Smooth muscle cell (in vitro differentiated cells): ENCODE results near the gene AZU1. TPM values are rescaled to one million over a fixed set of nuclear protein-coding genes. Genes with fewer than 3 reads are reported as not detected.

Experiments
- DNase-seq: peaks from one replicate; lab custom pipeline; 2025; ENCODE audit not compliant: unreplicated experiment; lab: John Stamatoyannopoulos, UW
- H2AFZ ChIP-seq: fragments of 200-600 bp; sonication (generic); 2 replicates; pipeline ENCODE4 v1.6.0; 2016; ENCODE audit warnings: antibody characterized with exemption, low read depth, mild to moderate bottlenecking
- H3F3A ChIP-seq: fragments of 200-600 bp; sonication (generic); 2 replicates; pipeline ENCODE4 v1.6.0; 2017; ENCODE audit warnings: antibody characterized with exemption, low read depth
- H3K27ac ChIP-seq: fragments of 200-600 bp; sonication (generic); 2 replicates; pipeline ENCODE4 v1.5.1; 2016; ENCODE audit warnings: low read depth, mild to moderate bottlenecking
- H3K27me3 ChIP-seq: fragments of 200-600 bp; sonication (generic); 2 replicates; pipeline ENCODE4 v1.6.1; 2016; ENCODE audit warnings: low read depth, mild to moderate bottlenecking
- H3K36me3 ChIP-seq: fragments of 200-600 bp; sonication (generic); 2 replicates; pipeline ENCODE4 v1.5.1; 2016; ENCODE audit warnings: low read depth
- H3K4me1 ChIP-seq: fragments of 200-600 bp; sonication (generic); 2 replicates; pipeline ENCODE4 v1.5.1; 2016; ENCODE audit warnings: low read depth
- H3K4me2 ChIP-seq: fragments of 200-600 bp; sonication (generic); 2 replicates; pipeline ENCODE4 v1.6.0; 2016; ENCODE audit warnings: mild to moderate bottlenecking
- H3K4me3 ChIP-seq: fragments of 200-600 bp; sonication (generic); 2 replicates; pipeline ENCODE4 v1.5.1; 2016; ENCODE audit warnings: mild to moderate bottlenecking
- H3K79me2 ChIP-seq: fragments of 200-600 bp; sonication (generic); 2 replicates; pipeline ENCODE4 v1.6.0; 2016; ENCODE audit warnings: low read depth, mild to moderate bottlenecking
- H3K9ac ChIP-seq: fragments of 200-600 bp; sonication (generic); 2 replicates; pipeline ENCODE4 v1.6.0; 2016; ENCODE audit warnings: low read depth
- H3K9me3 ChIP-seq: fragments of 200-600 bp; sonication (generic); replicated peaks from 2 replicates; pipeline ENCODE4 v1.5.1; 2016; ENCODE audit warnings: low read depth
- H4K20me1 ChIP-seq: fragments of 200-600 bp; sonication (generic); 2 replicates; pipeline ENCODE4 v1.6.0; 2016; ENCODE audit warnings: low read depth
- CTCF ChIP-seq: fragments of 200-600 bp; sonication (generic); IDR thresholded peaks from 2 replicates; pipeline ENCODE4 v1.5.1; 2017; ENCODE audit warnings: borderline replicate concordance, mild to moderate bottlenecking, antibody characterized with exemption; ENCODE audit not compliant: insufficient read depth, poor library complexity, severe bottlenecking
- WGBS: methylation state at CpG from one replicate; pipeline ENCODE4 v1.1.7; 2016; ENCODE audit warnings: low lambda C conversion rate; 5-methylcytosine and 5-hydroxymethylcytosine counted together
- polyA plus RNA-seq: library from polyadenylated mRNA; unstranded; fragments of >200 nt; fragmentation: Nextera tagmentation; extraction: Ambion mirVana; gene quantifications from 2 replicates; pipeline ENCODE4 v1.2.1, GENCODE V29; 2016
- total RNA-seq: library from RNA; depleted of rRNA; stranded (reverse); fragments of >200 nt; gene quantifications from 2 replicates; pipeline ENCODE4 v1.2.3, GENCODE V29; 2014

Gene AZU1
- total and polyA plus RNA-seq, 2 experiments from 2014 or later: 0.32 to 8.0 TPM

- H2AFZ ChIP-seq: no peak overlapping the region
- H3K79me2 ChIP-seq: peaks cover 24% of the 10 kb centered on the region
- WGBS: 99% methylated on average over 58 of the region's 72 CpGs
- peaks cover 24% of the 10 kb centered on the region for H3F3A ChIP-seq
- H3K4me2 ChIP-seq: no peak overlapping the region
- no peaks in the 10 kb centered on the region for H3K27me3 ChIP-seq
- peaks cover 53% of the 10 kb centered on the region for H4K20me1 ChIP-seq
- H3K9me3 ChIP-seq: no peaks in the 10 kb centered on the region
- no peak for DNase-seq
- no peak overlapping the region for H3K4me3 ChIP-seq
- H3K4me1 ChIP-seq: no peaks in the 10 kb centered on the region
- H3K9ac ChIP-seq: no peak overlapping the region
- no peak for TF ChIP-seq CTCF
- H3K27ac ChIP-seq: no peak overlapping the region
- H3K36me3 ChIP-seq: peaks cover 12% of the 10 kb centered on the region
These were observed 14.9 kb upstream of the AZU1 start for GRCh38 chr19:812747-813218.

GRCh38 chr19:813219-814151 lies 14.2 kb upstream of the AZU1 start:
- H3K27ac ChIP-seq: no peak overlapping the region
- H4K20me1 ChIP-seq: peaks cover 46% of the 10 kb centered on the region
- no peak overlapping the region for H3K4me3 ChIP-seq
- no peak for DNase-seq
- peaks cover 20% of the 10 kb centered on the region for H3F3A ChIP-seq
- H3K9ac ChIP-seq: no peak overlapping the region
- WGBS: 95% methylated on average over 55 of the region's 87 CpGs
- no peak for TF ChIP-seq CTCF
- no peaks in the 10 kb centered on the region for H3K9me3 ChIP-seq
- peaks cover 11% of the 10 kb centered on the region for H3K36me3 ChIP-seq
- H3K4me2 ChIP-seq: no peak overlapping the region
- no peak overlapping the region for H2AFZ ChIP-seq
- no peaks in the 10 kb centered on the region for H3K4me1 ChIP-seq
- H3K27me3 ChIP-seq: no peaks in the 10 kb centered on the region
- H3K79me2 ChIP-seq: peaks cover 17% of the 10 kb centered on the region

- Histone ChIP-seq H3K4me2 (no peak overlapping the region), H3K27me3 (no peaks in the 10 kb centered on the region), H3K4me3 (no peak overlapping the region), H3F3A (peaks cover 19% of the 10 kb centered on the region), H3K79me2 (peaks cover 7% of the 10 kb centered on the region), H2AFZ (no peak overlapping the region), H3K4me1 (no peaks in the 10 kb centered on the region), H3K9ac (no peak overlapping the region), H3K9me3 (no peaks in the 10 kb centered on the region), H3K27ac (no peak overlapping the region), H4K20me1 (peaks cover 37% of the 10 kb centered on the region), H3K36me3 (peaks cover 11% of the 10 kb centered on the region)
- no peak for TF ChIP-seq CTCF
- WGBS: 95% methylated on average over 41 of the region's 49 CpGs
- DNase-seq: no peak
These were observed 13.2 kb upstream of the AZU1 start for GRCh38 chr19:814152-815078.
